Renal cortex interstitium (tissue), 11 donors: ENCODE results near the gene SLC36A4. TPM values are rescaled to one million over a fixed set of nuclear protein-coding genes. Genes with fewer than 3 reads are reported as not detected.
"Not testable (repeated sequence)": the region's sequence is repeated elsewhere in the genome, so short reads cannot be mapped to it uniquely, and the experiment has no call there.

Experiments used
- DNase-seq, 11 donors: peaks; one replicate each; pipeline ENCODE4 v3.0.0-alpha.2; 2013; ENCODE audit warnings: low read depth in 9 of 11, low spot score in 4 of 11; ENCODE audit errors: extremely low read depth in 1 of 11
- polyA plus RNA-seq, 3 donors: library from polyadenylated mRNA; unstranded; fragments of 120-200 nt; gene quantifications; one replicate each; pipeline ENCODE4 v1.2.1, GENCODE V29; 2013; ENCODE audit not compliant: insufficient read length in 3 of 3

Gene SLC36A4
- polyA plus RNA-seq, 3 donors = 14.4 to 20.6 (median 20.4) TPM

- DNase-seq = no peak
Observed at GRCh38 chr11:93143800-93144199, 54.0 kb downstream of the SLC36A4 start.

- no peak for DNase-seq
Observed at GRCh38 chr11:93143186-93143585, 54.6 kb downstream of the SLC36A4 start.

DNA sequence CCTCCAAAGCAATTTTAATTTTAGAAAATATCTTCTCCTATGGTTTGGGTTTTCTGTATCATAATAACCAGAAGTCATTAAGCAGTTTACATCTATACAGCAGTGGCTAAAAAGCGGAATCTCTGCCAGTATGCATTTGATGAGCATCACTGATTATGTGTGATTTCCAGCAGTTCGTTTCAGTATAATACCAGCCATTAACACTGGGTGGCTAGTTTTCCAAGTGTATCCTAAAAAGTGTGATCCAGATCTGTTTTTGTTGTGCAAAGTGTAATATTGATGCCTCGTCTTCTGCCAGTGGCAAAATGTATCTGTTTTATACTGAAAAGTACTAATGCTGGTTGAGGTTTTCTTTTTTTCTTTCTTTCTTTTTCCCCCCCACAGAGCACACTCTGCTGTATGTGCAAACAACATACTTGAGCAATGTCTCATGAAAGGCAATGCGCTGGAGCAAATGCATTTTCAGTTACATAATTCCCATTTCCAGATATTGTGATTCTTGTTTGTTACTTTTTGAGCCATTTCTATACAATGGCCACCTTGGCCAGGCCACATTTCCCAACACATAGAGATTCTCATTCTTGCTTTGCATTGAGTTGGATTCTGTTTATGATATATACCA, 64.2 kb downstream of the SLC36A4 start:
- no peak for DNase-seq

DNA sequence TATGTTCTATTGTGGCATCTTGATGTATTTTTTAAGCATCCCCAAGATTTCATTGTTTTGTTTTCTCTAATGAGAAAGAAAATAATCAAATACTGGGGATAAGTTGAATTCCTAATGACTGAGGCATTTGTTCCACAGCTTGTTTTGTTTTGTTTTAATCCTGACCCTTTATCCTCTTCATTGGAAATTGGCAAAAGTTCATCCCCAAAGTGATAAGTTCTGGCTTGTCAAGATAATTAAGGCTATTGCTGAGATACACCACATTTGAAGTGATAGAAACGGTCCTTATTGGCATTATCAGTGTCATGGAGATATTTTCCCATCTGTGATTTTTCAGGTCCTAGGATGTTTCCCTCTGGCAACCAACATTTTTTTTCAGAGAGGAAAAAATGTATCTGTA, 65.0 kb downstream of the SLC36A4 start:
- no peak for DNase-seq

GRCh38 chr11:93131709-93132108, 66.1 kb downstream of the SLC36A4 start:
- no peak for DNase-seq

- no peak for DNase-seq
Observed at GRCh38 chr11:93128574-93128973, 69.2 kb downstream of the SLC36A4 start.

DNA sequence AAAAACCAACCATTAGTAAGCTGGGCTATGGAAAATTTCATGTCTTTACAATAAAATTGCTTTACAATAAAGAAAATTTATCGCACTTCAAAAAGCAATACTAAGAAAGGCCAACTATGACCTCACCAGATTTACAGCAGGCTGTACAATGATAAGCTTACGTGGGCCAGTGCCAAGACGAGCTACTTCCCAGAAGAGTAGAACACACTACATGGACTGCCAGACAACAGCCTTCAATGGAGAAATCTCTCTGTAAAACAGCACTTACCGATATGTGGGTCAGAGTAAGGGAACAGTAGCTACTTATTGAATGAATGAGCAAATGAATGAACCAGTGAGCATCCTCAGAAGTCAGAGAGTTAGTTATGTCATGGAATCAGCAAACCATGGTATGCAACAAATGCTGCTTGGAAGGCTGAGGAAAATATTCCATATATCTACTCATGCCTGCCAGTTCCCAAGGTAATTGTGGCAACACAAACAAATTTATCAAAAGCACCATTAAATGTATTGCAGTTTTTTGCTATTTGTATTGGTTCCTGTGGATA, 74.4 kb downstream of the SLC36A4 start:
- no peak for DNase-seq

DNA sequence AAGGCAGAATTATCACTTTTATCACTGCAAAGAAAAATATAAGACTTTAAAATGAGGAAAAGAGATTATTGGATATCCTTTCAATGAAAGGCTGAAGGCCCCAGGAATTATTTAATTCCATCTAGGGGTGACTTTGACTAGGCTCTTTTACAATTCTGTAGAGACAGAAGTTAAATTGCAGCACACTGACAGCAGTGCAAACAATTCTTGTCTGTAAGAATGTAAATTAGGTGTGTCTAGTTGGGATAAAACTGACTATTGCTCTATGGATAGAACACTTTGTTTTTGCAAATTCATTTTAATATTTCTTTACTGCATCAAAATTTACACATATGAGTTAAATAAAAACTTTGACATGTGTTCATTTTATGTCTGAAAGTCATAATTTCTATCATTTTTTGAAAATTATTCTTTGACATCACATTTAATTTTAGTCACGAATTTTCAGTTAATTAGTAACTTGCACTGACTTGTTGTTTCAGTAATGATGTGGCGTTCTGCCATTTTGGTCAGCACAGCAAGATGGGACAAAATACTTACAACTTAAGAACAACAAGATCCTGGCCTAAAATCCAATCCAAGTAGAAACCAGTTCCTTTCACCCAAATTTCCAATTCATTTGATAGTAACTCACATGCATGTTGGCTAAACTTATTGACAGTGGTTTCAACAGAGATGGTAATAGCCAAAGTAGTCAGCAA, 75.1 kb downstream of the SLC36A4 start:
- no peak for DNase-seq

DNA sequence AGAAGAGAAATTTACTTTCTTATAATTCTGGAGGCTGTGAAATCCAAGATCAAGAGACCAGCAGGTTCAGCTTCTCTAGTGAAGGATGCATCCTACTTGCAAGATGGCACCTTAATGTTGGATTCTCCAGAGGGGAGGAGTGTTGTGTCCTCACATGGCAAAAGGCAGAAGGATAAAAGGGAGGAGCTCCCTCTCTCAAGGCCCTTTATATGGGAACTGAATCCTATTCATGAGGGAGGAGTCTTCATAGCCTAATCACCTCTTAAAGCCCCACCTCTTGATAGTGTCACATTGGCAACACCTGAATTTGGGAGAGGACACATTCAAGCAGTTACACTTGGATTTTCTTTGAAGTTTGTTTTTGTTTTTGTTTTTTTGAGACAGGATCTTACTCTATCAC, 79.5 kb downstream of the SLC36A4 start:
- DNase-seq = no peak

- DNase-seq = no peak
Observed at GRCh38 chr11:93117565-93117964, 80.2 kb downstream of the SLC36A4 start.

DNA sequence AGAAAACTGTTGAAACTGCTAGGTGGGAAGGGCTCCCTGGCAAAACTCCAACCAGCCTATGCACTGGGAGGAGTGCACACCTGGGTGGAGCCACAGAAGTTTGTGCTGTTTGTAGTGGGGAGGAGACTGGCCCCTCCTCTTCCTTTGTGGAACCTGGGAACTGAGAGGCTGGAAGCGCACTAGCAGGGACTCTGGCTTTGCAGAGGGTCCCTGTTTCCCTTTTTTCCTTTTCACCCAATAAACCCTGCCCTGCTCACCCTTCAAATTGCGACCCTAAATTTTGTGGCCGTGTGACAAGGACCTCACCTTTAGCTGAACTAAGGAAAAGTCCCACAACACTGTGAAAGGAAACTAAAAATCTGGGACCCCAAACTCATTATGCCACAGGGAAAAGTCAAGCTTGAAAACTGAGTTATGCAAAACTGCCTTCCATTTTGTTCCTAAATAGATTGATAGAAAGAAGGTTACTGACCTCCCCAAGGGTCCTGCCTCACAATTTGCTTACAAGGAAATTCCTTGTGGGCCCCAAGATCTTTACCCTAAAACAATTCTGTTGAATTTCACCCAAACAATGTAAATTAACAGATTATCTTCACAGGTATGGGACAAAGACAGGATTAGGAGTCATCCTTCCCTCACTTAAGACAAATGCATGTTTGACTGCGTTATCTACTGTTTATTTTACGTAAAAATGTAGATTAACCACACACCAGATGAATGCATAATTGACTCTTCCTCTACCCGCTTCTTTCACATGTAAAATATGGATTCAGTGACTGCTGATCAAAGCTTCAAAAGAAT, 81.0 kb downstream of the SLC36A4 start:
- no peak for DNase-seq

- no peak for DNase-seq
Observed at GRCh38 chr11:93114304-93114703, 83.5 kb downstream of the SLC36A4 start.

DNA sequence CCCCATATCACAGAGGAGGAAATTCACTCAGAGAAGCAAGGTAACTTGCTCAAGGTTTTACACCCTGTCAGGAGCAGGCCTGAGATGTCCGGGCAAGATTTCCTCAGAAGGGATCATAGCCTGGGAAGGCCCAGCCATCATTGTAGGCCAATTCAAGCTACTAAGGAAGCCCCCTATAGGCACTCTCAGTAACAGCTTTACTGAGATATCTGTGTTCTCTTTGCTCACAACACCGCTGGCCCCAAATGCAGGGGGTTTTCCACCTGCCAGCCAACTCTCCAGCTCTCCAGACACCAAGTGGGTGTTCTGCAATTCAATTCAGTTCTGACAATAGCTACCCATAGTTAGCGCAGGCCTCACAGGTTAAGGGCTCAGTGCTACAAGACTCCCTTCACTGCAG, 84.0 kb downstream of the SLC36A4 start:
- no peak for DNase-seq

GRCh38 chr11:93111147-93111546, 86.6 kb downstream of the SLC36A4 start:
- DNase-seq = not testable (repeated sequence)

DNA sequence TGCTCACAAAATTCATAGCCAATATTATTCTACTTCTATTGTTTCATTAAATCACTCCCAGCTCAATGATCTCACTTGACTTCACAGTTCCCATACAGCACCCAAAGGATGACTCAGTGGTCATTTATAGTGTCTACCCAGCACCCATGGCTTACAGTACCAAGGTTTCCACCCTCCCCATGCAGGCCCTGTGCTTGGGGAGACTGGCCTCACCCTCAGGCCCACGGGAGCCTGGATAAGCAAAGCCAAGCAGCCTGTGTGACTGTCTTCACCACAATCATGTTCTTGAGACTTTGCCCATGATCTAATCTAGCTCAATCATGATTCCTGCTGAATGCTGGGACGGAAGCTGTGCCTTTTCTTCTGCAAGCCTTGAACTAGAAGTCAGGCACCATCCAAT, 97.6 kb downstream of the SLC36A4 start:
- DNase-seq = no peak

DNA sequence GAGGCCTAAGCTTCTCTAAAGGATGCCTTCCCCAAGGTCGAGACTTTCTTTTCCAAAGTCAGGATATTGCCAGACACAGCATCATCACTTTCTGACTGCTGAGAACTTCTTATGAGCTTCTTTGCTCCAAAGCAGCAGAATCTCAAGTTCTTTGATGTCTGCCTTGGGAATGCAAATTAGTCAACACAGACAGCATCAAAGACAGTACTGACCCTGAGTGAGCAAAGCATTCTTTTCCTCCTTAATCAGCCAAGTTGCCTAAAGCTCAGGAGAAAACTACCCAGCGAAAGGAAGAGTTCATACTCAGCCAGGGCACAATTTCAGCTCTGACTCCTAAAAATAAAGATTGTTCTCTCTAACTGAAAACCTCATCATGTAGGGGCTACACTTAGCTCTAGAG, 98.0 kb downstream of the SLC36A4 start:
- DNase-seq = no peak
